Measurements from ENCODE around the gene MCU.
"Not testable (repeated sequence)": the region's sequence is repeated elsewhere in the genome, so short reads cannot be mapped to it uniquely, and the experiment has no call there.

MCU gene

DNA sequence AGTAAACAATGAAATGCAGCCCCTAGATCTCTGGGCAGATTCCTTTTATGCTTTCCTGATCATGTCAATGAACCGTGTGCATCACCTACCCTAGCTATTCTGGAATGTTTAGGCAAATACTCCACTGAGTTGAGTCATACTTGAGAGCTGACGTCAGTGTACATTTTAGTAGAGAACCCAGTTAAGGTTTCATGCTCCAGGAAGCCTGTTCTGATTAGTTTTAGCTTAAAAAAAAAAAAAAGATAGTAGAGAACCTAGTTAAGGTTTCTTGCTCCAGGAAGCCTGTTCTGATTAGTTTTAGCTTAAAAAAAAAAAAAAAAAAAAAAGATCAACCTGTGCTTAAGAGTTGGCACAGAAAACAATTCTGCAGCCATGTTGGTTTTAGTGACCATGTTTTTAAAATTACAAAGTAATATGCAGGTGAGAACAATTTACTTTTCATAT is 3.7 kb upstream of the MCU start:
- no peak for DNase-seq

DNA sequence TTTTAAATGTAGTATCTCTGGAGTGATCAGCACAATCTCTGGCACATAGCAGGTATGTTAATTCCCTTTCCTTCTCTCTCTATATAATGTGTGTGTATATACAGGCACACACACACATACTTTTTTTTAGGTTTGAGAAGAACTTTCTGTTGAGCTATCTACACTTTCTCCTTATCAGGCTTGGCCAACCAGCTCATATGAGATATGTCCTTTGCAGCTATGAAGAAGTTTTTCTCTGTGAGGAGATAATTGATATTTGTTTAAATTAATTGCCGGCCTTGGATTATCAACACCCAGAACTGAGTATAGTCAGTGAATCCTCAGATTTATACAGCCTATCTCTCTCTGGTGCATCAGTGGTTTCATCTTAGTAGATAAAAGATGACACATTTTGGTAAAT is 2.3 kb upstream of the MCU start:
- DNase-seq = peak; percentile 79

DNA sequence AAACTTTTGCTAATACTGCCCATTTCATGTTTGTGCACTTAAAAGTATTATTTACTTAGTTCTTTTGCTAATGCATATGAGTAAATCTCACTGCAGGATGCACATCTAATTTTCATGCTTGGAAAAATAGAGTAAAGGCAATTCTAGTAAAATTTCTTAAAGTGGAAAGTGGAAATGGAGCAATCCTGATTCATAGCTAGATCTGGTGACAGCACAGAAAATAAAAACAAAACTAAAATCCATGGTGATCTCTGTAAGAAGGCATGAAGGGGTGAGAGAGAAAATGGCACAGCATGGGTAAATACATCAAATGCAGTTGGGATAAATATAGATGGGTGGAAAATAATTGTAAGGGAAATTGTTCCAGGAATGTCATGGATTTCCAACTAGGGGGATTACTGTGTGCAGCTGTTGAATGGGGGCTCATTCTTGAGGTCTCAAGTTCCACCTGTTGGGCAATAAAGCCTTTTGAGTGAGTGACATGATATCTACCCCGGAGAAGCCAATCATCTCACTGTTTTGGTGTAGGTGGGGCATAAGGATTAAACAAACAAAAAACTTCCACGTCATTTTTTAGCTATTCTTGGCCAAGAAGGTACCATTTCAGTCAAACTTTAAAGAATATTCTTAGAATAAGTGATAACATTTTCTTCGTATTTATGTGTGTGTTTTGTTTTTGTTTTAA is 1.7 kb upstream of the MCU start:
- DNase-seq = no peak

DNA sequence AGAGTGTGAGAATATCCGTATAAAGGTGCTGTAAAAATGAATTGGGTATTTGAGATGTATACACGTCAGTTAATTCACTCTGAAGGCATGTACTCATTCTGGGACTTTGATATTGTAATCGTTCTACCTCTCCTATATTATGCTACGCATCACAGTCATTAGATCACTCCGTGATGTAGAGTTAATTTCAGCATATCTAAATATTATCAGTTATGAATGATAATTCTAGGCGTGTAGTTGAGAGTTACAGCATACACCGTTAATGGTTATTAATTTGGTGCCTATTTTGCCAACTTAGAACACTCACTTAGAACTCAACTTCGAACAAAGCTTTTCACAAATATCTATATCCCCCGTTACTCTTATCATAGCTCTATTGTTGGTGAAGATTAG is 477 bp upstream of the MCU start:
- no peak for DNase-seq

DNA sequence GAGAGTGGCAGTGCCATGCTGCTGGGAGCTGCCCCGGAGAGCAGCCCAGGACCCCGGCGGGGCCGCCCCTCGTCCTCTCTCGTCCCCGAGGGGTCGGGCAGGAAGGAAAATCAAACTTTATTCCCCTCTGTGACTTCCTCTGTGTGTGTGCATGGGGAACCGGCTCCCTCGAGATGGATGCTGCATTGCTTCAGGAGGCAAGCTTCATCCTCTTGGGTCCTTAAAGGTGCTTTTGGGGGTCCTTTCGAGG is 726 bp downstream of the MCU start:
- DNase-seq = peak; percentile 28

DNA sequence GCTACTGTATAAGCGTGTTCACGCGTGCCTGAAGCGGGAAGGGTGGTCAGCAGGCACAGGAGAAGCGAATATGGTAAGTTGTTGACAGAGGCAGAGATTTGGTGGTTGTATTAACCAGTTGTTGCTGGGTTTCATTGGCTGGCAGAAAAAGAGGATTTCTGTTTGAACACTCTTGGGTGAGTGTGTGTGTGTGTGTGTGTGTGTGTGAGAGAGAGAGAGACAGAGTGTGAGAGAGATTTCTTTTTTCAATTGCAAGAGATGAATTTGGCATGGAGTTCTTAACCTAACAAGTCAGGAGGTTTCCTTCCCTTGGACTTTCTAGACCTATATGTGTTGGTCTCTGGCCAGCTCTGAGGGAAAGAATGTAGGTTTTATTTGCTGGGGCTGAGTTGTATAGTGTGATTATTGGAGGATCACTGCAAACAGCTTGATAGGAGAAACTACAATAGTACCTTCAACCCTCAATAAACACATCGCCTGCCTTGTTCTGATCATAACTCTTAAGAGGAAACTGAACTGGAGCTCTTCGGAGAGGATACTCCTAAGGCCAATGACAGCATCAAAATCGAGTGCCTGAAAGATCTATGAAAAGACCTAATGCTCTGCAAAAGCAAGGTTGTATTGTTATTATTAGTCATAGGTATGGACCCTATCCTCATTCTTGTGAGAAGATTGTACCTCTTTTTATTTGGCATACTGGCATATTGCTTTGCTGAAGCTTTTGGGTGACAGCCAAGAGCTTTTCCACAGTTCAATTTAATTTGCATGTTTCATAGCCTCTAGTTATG is 1.2 kb downstream of the MCU start:
- peak; percentile 51 for DNase-seq

DNA sequence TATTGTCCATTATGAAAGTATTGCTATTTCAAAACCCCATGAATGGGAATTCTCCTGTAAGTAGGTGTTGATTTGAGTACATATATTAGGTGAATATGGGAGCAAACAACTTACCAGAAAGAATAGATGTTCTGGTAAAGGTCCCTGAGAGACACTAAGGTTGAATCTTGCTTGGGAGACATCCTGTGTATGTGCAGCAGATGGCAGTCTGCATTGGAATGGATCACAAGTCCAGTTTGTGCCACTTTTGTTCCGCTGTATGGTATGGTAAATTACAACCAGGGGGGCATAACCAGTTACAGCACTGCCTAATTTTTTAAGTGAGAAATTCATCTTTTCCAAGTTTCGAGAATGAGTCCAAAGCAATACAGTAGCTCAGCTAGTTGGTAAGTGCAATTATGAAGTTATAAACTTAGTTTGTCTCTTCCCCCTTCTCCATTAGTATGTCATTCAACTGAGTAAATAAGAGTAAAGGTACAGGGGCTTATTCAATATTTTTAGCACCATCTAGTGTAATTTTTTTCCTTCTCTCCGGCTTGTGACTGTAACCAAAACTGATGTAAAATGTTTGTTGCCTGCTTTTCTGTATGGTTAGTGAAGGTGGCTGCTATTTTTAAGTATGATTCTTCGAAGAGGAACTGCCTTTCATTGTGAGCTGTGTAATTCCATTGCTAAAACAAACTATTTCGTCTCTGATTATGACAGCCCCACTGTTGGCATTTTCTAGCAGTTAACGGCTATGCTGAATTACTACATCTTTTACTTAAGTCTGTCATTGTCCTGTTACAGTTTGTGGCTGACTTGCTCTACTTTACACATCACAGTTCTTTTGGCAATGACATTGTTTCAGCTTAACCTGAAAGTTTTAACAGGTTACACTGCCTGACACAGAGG is 2.8 kb downstream of the MCU start:
- peak; percentile 80 for DNase-seq

DNA sequence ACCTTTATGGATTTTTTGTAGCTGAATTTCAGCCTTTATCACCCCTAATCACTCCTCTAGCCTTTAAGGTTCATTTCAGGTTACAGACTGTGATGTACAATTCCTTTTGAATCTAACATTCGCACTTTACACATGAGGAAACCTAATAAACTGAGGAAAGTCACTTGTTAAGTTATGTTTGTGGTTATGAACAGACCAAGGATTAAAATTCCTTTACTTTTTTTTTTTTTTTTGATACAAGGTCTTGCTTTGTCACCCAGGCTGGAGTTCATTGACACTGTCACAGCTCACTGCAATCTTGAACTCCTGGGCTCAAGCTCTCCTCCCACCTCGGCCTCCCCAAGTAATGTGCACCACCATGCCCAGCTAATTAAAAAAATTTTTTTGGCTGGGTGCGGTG is 3.6 kb downstream of the MCU start:
- no peak for DNase-seq

DNA sequence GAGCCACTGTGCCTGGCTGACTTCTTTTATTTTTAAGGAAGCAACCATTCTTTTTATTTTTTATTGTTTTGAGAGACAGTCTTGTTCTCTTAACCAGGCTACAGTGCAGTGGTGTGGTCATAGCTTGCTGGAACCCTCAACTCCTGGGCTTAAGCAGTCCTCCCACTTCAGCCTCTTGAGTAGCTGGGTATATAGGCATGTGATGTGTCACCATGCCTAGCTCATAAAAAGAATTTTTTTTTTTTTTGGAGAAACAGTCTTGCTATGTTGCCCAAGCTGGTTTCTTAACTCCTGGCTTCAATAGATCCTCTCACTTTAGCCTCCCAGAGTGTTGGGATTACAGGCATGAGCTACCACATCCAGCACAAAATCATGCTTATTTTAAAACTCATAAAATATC is 5.8 kb downstream of the MCU start:
- DNase-seq = no peak

DNA sequence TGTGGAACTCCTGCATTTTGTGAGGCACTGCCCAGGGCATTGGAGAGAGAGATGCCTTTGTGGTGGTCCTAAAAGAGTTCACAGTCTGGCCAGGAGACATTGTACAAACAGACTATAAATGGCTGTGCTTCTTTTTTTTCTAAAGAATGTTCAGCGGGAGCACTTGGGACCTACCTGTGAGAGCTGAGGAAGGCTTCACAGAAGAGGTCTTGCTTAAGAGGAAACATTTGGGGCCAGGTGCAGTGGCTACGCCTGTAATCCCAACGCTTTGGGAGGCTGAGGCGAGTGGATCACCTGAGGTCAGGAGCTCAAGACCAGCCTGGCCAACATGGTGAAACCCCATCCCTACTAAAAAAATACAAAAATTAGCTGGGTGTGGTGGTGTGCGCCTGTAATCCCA is 10.5 kb downstream of the MCU start:
- not testable (repeated sequence) for DNase-seq

DNA sequence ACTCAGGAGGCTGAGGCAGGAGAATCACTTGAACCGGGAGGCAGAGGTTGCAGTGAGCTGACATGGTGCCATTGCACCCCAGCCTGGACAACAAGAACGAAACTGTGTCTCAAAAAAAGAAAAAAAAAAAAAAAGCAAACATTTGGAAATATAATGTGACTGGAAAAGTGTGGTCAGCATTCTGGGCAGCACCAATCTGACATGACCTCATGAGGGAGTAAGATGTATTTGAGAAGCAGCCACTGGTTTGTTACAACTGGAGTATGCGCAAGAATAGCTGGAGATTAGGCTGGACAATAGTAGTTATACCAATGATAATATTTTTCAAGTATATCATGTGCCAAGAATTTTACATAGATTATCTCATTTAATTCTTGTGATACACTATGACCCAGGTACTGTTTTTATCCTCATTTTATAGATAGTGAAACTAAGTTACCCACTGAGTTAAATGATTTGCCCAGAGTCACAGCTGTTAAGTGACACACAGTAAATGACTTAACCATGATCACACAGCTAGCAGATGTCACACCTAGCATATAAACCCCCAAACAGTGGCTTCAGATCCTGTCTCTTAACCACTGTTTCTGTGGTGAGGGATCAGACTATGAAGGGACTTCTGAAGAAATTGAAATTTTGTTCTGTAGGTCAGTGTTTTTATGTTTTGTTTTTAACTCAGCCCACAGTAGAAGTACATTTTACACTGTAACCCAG is 11.1 kb downstream of the MCU start:
- no peak for DNase-seq

DNA sequence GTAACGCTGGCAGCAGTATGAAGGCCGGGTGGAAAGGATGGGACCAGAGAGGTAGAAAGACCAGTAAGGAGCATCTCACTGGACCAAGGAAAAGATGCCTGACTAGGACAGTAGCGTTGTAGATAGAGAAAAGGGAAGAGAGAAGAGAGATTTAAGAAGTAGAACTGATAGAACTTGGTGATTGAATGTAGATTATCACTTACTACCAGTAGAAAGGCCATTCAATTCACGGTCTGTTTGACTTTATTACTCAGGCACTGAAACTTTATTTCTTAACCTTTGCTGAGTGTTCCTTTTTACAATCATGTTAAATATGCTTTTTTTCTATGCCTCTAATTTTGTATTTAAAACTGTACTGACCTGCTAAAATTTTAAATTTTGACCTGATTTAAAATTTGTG is 12.2 kb downstream of the MCU start:
- DNase-seq = no peak

DNA sequence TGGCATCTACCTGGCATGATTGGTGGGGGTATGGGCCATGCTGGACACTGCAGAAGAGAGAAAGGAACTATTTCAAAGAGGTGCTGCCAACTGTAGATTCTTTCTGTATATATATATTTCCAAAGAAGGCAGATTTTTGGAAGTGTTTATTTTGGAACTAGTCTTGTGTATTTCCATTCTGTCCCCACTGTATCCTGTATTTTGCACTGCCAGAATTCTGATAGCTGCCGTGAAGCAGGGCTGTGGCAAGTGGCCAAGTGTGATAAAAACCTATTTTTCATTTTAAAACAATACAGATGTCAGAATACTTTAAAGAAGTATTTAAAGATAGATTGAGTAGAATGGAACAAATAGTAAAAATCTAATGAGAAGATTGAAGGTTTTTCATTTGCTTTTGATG is 17.1 kb downstream of the MCU start:
- DNase-seq = peak; percentile 63

DNA sequence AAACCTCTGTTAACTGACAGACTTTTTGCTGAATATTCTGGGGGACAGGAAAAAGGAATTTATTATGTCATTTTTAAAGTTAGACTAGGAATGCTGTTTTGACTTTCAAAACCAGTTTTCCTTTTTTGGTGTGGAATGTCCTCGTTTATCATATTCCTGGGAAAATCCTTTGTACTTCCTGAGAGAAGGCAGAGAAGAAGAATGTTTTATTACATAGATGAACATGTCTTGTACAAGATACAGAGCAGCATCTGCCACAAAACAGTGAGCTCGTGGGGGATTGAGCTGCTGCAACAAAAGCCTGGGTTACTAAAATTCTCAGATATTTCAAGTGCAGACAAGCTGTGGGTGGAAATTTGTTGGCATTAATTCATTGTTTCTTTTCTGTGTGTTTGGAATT is 20.2 kb downstream of the MCU start:
- DNase-seq = no peak

DNA sequence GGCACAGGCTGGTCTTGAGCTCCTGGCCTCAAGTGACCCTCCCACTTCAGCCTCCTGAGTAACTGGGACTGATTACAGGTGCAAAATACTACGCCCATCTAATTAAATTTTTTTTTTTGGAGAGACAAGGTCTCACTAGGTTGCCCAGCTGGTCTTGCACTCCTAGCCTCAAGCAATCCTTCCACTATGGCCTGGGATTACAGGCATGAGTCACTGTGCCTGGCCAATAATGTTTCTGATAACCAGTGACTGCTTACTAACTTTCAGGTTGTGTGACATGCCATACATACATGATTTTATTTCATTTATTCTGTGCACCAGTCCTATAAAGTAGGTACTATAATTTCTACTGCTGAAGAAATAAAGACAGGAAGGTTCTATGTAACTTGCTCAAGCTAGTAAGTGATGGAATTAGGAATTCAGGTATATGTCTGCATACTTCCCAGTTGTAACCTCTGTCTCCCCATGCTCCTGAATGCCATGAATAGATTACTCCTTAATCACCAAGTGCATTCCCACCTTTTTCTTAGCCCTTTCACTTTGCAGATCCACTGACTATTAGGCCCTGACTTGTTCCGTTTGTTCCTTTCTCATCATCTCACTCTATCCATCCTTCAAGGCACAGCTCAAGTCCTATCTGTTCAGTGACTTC is 28.1 kb downstream of the MCU start:
- DNase-seq = no peak

DNA sequence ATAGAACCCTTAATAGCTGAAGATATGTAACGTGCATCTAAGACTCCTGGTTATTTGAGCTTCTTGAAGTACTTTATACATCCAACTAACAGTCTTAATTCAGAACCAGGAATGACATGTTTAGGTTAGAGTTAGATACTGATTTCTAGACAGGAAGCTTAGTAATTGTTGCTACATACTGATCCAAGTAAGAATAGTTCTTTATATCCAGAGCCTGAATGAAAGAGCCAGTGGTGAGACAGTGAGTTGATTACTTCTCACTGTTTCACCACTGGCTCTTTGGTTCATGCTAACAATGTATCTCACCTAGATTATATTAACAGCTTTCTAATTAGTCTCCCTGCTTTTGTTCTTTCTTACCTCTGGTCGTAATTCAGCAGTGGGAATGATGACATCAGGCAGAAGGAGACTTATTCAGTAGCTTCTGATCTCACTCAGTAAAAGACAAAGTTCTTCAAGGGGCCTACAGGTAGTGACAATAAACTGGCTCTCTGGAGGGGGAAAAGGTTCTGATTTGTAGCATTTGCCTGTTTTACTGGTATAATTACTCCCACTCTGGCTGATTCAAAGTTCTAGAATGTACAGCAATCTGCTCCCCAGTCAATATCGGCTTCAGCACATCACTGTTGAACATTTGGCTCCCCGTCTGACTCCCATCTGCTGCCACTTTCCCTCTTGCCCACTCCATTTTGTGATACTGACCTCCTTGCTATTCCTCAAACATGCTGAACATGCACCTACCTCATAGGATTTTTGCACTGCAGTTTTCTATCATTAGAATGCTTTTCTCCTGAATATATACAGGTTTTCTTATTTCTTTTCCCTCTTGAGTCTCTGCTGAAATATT is 29.1 kb downstream of the MCU start:
- DNase-seq = no peak

DNA sequence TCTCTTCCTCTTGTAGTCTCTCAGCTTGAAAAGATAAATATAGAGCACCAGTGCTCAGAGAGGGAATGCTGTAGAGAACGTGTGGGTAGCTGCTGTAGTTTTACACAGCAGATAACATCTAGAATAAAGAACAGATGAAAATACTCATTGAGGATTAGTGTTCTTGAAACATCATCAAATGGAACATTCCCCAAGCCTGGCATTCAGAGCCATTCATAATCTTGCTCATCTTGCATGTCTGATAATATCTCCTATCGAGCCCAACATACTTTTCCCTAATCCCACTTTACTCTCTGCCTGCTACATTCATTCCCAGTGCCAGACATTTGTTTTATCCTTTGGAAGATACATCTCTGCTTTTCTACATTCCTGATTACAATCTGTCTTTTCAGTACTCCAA is 35.2 kb downstream of the MCU start:
- DNase-seq = no peak

DNA sequence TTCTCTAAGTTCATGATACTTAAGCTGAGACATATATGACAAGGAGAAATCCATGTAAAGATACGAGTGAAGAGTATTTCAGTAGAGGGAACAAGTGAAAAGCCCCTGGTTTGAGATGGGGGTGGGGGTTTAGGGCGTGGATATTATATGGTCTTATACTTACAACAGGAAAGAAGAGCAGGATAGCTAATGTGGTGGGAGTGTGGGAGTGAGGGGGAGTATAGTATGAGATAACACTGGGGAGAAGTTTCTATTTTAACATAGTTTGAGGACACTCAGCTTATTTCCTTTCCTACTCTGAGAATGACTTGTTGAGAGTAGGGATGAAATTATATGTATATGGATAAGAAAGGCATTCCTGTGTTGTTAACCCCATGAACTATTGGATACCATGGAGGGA is 36.5 kb downstream of the MCU start:
- DNase-seq = no peak

DNA sequence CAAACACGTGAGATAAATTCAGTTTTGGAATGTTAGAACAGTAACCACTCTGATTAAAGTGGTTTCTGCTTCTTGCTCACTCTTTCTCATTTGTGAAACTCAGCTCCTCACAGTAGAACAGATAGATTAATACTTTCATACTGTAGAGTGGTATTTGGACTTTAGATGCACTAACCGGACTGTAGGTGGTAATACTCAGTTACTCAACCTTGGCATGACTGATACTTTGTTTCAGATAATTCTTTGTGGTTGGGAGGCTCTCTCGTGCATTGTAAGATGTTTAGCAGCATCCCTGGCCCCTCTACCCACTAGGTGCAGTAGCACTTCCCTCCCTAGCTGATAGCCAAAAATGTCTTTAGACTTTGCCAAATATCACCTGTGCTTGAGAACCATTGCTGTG is 37.6 kb downstream of the MCU start:
- DNase-seq = peak; percentile 18

DNA sequence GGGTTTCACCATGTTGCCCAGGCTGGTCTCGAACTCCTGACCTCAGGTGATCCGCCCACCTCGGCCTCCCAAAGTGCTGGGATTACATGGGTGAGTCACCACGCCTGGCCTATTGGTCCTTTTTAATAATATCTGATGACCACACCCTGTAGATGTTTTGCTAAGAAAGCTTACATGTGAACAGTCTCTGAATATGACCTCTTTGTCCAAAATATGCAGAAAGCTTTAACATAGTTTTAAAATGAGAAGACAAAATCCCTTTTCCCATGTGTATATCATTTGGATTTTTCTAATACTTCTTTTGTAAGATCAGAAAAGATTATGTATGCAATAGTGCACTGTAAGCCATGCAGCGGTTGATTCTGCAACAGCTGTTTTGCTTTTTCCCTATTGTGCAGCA is 38.5 kb downstream of the MCU start:
- no peak for DNase-seq

DNA sequence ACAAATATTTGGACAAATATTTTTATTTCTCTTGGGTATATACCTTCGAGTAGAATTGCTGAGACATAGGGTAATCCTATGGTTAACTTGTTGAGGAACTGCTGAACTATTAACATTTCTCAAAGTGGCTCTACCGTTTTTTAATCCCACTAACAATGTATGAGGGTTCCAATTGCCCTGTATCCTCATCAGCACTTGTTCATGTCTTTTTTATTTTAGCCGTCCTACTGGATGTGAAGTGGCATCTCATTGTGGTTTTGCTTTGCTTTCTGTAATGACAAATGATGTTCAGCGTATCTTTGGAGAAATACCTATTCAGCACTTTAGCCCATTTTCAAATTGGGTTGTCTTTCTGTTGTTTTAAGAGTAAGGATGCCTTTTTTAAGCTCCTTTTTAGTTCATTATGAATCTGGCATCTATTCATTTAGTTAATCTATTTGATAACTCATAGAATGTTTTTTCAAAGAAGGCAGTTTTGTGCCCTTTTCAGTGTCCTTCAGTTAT is 40.0 kb downstream of the MCU start:
- no peak for DNase-seq

DNA sequence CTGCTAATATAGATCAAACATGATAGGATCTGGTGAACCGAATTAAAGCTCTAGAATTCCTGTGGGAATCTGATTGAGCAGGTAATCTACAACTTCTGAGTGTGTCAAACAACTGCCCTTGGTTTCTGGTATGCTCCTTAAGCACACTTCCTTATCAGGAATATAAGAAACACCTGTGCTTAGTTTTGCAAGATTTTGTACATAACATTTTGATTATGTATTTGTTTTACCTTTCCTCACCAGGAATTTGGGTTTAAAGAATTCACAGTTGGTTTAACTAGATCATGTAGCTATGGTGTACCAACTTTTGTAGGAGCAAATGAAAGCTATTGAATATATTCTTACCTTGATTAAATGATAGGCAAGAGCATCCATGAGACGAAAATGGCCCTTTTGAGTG is 40.6 kb downstream of the MCU start:
- no peak for DNase-seq
